Pancreas (tissue), 10 donors: ENCODE results near the gene ALG6. TPM values are rescaled to one million over a fixed set of nuclear protein-coding genes. Genes with fewer than 3 reads are reported as not detected.
"Not testable (repeated sequence)": the region's sequence is repeated elsewhere in the genome, so short reads cannot be mapped to it uniquely, and the experiment has no call there.

Experiments
- ATAC-seq, 4 donors: fragments of 200-7000 bp; cut with Tn5 transposase; one replicate each; pipeline versions ENCODE4 v1.8.0 to v1.9.1; 2020; ENCODE audit warnings: mild to moderate bottlenecking in 4 of 4, moderate library complexity in 4 of 4
- DNase-seq, 6 donors: peaks; one replicate each; pipeline ENCODE4 v3.0.0-alpha.2; 2020
- FAIRE-seq: peaks from 2 replicates; lab custom pipeline; 2012; peaks lifted over from hg19 to GRCh38; lab: Jason Lieb, UNC
- H3K27ac ChIP-seq, 4 donors: fragments of 200-600 bp; sonication (generic); 1 replicate in 3 of 4; 2 replicates in 1 of 4; pipeline versions ENCODE4 v1.5.0 to v1.8.0; 2020
- H3K27me3 ChIP-seq, 4 donors: fragments of 200-600 bp; one replicate each; pipeline ENCODE4 v1.8.0; 2021
- H3K36me3 ChIP-seq, 3 donors: fragments of 200-600 bp; sonication (generic) in 1 of 3; one replicate each; pipeline versions ENCODE4 v1.5.0 to v1.8.0; 2020 to 2021
- H3K4me1 ChIP-seq, 3 donors: fragments of 200-600 bp; one replicate each; pipeline ENCODE4 v1.8.0; 2021
- H3K4me3 ChIP-seq, 4 donors: fragments of 200-600 bp; sonication (generic) in 2 of 4; one replicate each; pipeline versions ENCODE4 v1.5.0 to v1.8.0; 2020 to 2021
- H3K9me3 ChIP-seq, 4 donors: fragments of 200-600 bp; one replicate each; pipeline ENCODE4 v1.8.0; 2021
- CTCF ChIP-seq, 4 donors: fragments of 200-600 bp; sonication (generic) in 3 of 4; IDR thresholded peaks; one replicate each; pipeline versions ENCODE4 v1.5.0 to v1.8.0; 2021; ENCODE audit warnings: antibody characterized with exemption in 4 of 4
- WGBS, 2 donors: extraction: QIAGEN DNeasy Blood & Tissue Kit; methylation state at CpG; one replicate each; pipeline ENCODE4 v1.1.7; 2013; 5-methylcytosine and 5-hydroxymethylcytosine counted together
- intact Hi-C, 3 donors: fragments of 100-400 bp; cut with DNase I; formaldehyde crosslinking; loops; one replicate each; pipeline versions ENCODE4 v1.11.1 to v1.14.2; 2022
- polyA plus RNA-seq, 2 donors: library from polyadenylated mRNA; stranded (reverse); fragments of 200-250 nt; gene quantifications; one replicate each; pipeline ENCODE4 v1.2.3, GENCODE V29; 2013
- total RNA-seq, 6 donors: library from RNA; stranded (reverse); fragmentation: NEBNext Ultra II Directional in 4 of 6; extraction: Animal tissue kit (Norgen Biotek cat#: 25700) in 4 of 6; gene quantifications; one replicate each; pipeline versions ENCODE4 v1.2.1 to v1.2.4, GENCODE V29; 2021 to 2023
- donor health status: healthy with polysubstance abuse.
- donor health status: DM: no; HTN: no; CAD: no; lungs with moderate emphysema.
- donor health status: DM: no; HTN: no; CAD: no.
- donor health status: control.
- donor health status: control.
- donor health status: Bipolar disorder and iron deficiency.
- donor health status: DM: yes; HTN: yes; CAD: no.
- donor health status: DM: no; HTN: no; CAD: no.
- donor health status: DM: no; HTN: no; CAD: no.
- donor health status: DM: yes; HTN: yes; CAD: no.

Gene ALG6
- total and polyA plus RNA-seq, 8 donors, result 3.1 to 11.5 (median 5.2) TPM

DNA sequence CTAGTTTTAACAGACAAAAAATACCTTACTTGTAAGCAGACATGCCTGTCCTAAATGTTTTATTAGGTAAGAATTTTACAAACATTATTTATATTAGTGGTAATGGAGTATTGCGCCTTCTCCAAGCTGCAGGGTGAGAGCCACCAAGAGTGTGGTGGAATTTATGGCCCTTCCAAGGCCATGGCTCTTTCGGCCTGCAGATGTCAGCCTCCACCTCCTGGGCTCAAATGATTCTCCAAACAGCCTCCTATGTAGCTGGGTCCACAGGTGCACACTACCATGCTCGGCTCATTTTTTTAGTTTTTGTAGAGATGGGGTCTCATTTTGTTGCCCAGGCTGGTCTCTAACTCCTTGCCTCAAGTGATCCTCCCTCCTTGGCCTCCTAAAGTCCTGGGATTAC lies 99.3 kb downstream of the ALG6 start:
- FAIRE-seq (no peak), DNase-seq (no peak), ATAC-seq (no peak)
- Histone ChIP-seq H3K9me3 (no peaks in the 10 kb centered on the region), H3K4me3 (no peak overlapping the region), H3K4me1 (no peaks in the 10 kb centered on the region), H3K36me3 (no peaks in the 10 kb centered on the region), H3K27ac (no peak overlapping the region), H3K27me3 (no peaks in the 10 kb centered on the region)
- no peak for TF ChIP-seq CTCF (IDR thresholded peaks at IDR 0.05)
- intact Hi-C loops, result no loop called here
- WGBS, 2 donors, result 94 to 95% methylated on average over 3 of the region's 3 CpGs

DNA sequence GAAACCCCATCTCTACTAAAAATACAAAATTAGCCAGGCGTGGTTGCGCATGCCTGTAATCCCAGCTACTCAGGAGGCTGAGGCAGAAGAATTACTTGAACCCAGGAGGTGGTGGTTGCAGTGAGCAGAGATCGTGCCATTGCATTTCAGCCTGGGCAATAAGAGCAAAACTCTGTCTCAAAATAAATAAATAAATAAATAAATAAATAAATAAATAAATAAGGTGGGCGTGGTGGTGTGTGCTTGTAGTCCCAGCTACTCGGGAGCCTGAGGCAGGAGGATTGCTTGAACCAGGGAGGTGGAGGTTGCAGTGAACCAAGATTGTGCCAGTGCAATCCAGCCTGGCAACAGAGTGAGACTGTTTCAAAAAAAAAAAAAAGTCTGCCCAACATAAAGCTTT lies 101.3 kb downstream of the ALG6 start:
- H3K27me3 ChIP-seq, intact Hi-C loops, FAIRE-seq, H3K4me3 ChIP-seq, ATAC-seq, H3K9me3 ChIP-seq, DNase-seq, H3K27ac ChIP-seq, H3K4me1 ChIP-seq, H3K36me3 ChIP-seq: not testable (repeated sequence)
- WGBS, 2 donors, result 94 to 97% methylated on average over 5 of the region's 5 CpGs

DNA sequence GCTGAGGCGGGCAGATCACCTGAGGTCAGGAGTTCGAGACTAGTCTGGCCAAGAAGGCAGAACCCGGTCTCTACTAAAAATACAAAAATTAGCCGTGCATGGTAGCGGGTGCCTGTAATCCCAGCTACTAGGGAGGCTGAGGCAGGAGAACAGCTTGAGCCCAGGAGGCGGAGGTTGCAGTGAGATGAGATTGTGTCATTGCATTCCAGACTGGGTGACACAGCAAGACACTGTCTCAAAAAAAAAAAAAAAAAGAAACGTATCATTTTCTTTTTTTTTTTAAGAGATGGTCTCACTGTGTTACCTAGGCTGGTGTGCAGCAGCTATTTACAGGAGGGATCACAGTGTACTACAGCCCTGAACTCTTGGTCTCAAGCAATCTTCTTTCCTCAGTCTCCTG lies 108.3 kb downstream of the ALG6 start:
- H3K4me1 ChIP-seq, result peaks cover 0 to 4% (median 0%) of the 10 kb centered on the region in 3 donors
- FAIRE-seq, result no peak
- DNase-seq, result no peak
- TF ChIP-seq CTCF (IDR thresholded peaks at IDR 0.05), result no peak
- no peaks in the 10 kb centered on the region for H3K36me3 ChIP-seq
- no peak for ATAC-seq
- H3K27me3 ChIP-seq, result no peaks in the 10 kb centered on the region
- intact Hi-C loops, result no loop called here
- WGBS, 2 donors, result 84 to 98% methylated on average over 7 of the region's 7 CpGs
- H3K9me3 ChIP-seq, result no peaks in the 10 kb centered on the region
- H3K27ac ChIP-seq, result no peak overlapping the region
- no peak overlapping the region for H3K4me3 ChIP-seq

DNA sequence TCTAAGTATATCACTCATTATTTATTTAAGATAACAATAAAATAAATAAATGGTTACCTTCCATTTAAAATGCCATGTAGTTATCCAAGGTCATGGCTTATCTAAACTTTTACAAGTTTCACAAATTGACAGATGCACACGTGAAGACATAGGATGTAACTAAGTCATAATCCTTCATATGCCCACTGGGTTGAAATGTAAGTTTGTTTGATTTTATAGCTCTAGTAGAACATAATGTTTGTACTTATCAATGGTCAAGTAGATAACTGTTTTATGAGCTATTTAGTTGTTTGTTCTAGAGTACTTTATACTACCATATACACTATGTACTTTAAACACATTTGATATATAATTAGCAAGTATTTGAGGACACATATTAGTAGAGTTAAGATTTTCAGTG lies 112.6 kb downstream of the ALG6 start:
- peaks cover 0 to 4% (median 0%) of the 10 kb centered on the region in 3 donors for H3K4me1 ChIP-seq
- intact Hi-C loops, result no loop called here
- H3K4me3 ChIP-seq, result no peak overlapping the region
- ATAC-seq, result no peak
- H3K27ac ChIP-seq, result no peak overlapping the region
- no peak for DNase-seq
- H3K27me3 ChIP-seq, result no peaks in the 10 kb centered on the region
- H3K9me3 ChIP-seq, result no peaks in the 10 kb centered on the region
- TF ChIP-seq CTCF (IDR thresholded peaks at IDR 0.05), result no peak
- H3K36me3 ChIP-seq, result no peaks in the 10 kb centered on the region
- 17 to 25% methylated on average over 1 of the region's 1 CpG for WGBS, 2 donors
- FAIRE-seq, result peak; percentile 5

DNA sequence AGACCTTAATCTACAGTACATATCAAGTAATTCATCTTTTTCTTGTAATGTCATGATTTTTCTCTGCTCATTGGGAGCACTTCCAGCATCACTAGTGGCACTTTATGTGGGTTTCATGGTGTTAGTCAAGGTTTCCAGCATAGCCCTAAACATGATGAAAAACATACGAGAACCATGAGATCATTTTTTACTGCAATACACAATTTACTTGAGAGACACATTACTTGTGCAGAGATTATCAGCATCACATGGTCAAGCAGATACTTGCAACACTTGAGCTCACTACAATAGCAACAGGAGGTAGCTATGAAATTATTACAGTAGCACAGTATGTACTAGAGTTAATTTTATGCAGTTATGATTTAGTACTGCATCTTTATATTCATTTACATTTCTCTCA lies 119.2 kb downstream of the ALG6 start:
- Histone ChIP-seq H3K4me1 (no peaks in the 10 kb centered on the region), H3K9me3 (no peaks in the 10 kb centered on the region), H3K27me3 (no peaks in the 10 kb centered on the region), H3K4me3 (no peak overlapping the region), H3K27ac (no peak overlapping the region), H3K36me3 (no peaks in the 10 kb centered on the region)
- WGBS, 2 donors, result 95 to 96% methylated on average over 1 of the region's 1 CpG
- FAIRE-seq, result no peak
- DNase-seq, result no peak
- ATAC-seq, result no peak
- intact Hi-C loops, result no loop called here
- no peak for TF ChIP-seq CTCF (IDR thresholded peaks at IDR 0.05)
